ENCODE data around the gene DHRS13.
A peak's percentile ranks its signal among the peaks of the same experiment; 100 is the strongest.

DHRS13 gene

DNA sequence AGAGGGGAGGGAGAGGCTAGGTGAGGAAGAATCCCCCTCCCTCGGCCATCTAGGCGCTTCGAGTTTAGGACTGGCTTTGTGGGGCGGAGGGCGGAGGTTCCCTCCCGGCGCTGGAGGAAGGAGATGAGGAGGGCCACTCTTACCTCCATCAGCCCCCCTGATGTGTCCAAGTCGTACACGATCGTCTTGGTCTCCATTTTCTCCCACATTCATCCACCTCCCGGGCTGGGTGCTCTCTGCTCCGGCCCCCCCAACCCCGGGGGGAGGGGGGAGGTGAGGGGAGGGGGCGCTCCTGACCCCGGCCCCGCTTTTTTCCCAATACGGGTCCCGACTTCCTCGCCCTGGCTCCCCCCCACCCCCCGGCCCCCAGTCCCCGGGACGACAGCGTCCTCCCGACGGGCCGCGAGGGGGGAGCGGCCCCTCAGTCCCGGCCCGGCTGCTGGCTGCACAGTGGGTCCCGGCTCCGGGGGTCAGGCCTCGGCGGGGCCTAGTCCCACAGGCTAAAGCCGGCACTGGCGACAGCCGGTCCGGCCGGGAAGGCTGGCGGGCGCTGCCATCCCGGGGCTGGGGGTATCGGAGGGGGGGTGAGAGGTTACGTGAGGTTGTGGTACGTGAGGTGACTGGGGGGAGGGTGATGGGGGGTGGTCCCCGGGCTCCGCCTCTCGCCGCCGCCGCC is 48.0 kb upstream of the DHRS13 start:
- Histone ChIP-seq H3K4me1 (ENCODE audit: low read length) (peaks cover 20% of the 10 kb centered on the region), H3K9me2 (replicated peaks; ENCODE audit: insufficient read depth, low read length) (no peaks in the 10 kb centered on the region), H3K4me2 (ENCODE audit: low read depth, low read length) (peak overlapping the region; percentile 81), H3K36me3 (replicated peaks; ENCODE audit: insufficient read depth, low read length) (no peaks in the 10 kb centered on the region), H3K79me2 (ENCODE audit: low read length) (peaks cover 53% of the 10 kb centered on the region), H2AFZ (ENCODE audit: low read length) (0 out of 2 replicates have a peak overlapping the region, but pooled peaks have one; percentile 70), H3K4me3 (ENCODE audit: low read length) (peak overlapping the region; percentile 88), H3F3A (ENCODE audit: insufficient read depth, low read length) (peaks cover 33% of the 10 kb centered on the region), H3K9ac (ENCODE audit: low read length) (peak overlapping the region; percentile 73), H4K20me1 (ENCODE audit: insufficient read depth, low read length) (no peaks in the 10 kb centered on the region), H3K27ac (ENCODE audit: low read length) (peak overlapping the region; percentile 54; the same call in 1 of the 2 replicates), H3K27me3 (replicated peaks; ENCODE audit: insufficient read depth, low read length) (no peaks in the 10 kb centered on the region), H3K9me3 (replicated peaks; ENCODE audit: insufficient read depth, low read length) (no peaks in the 10 kb centered on the region)
- TF ChIP-seq CTCF (IDR thresholded peaks at IDR 0.05; ENCODE audit: low read length): no peak
- TF ChIP-seq EZH2 (optimal IDR thresholded peaks at IDR 0.05; ENCODE audit: low read depth, low read length): no peak
- no peak for TF ChIP-seq EZH2phosphoT487 (IDR thresholded peaks at IDR 0.05; ENCODE audit: low read length)
- no peak for DNase-seq

GRCh38 chr17:28950017-28950751 is 47.3 kb upstream of the DHRS13 start:
- Histone ChIP-seq H3K4me3 (ENCODE audit: low read length) (peak overlapping the region; percentile 88), H4K20me1 (ENCODE audit: insufficient read depth, low read length) (peaks cover 4% of the 10 kb centered on the region), H3K9ac (ENCODE audit: low read length) (peak overlapping the region; percentile 73), H3K9me2 (replicated peaks; ENCODE audit: insufficient read depth, low read length) (no peaks in the 10 kb centered on the region), H3K27ac (ENCODE audit: low read length) (peak overlapping the region; percentile 54; the same call in 1 of the 2 replicates), H3F3A (ENCODE audit: insufficient read depth, low read length) (peaks cover 33% of the 10 kb centered on the region), H2AFZ (ENCODE audit: low read length) (peak overlapping the region; percentile 70), H3K9me3 (replicated peaks; ENCODE audit: insufficient read depth, low read length) (no peaks in the 10 kb centered on the region), H3K79me2 (ENCODE audit: low read length) (peaks cover 60% of the 10 kb centered on the region), H3K4me2 (ENCODE audit: low read depth, low read length) (peak overlapping the region; percentile 81), H3K4me1 (ENCODE audit: low read length) (peaks cover 20% of the 10 kb centered on the region), H3K27me3 (replicated peaks; ENCODE audit: insufficient read depth, low read length) (no peaks in the 10 kb centered on the region), H3K36me3 (replicated peaks; ENCODE audit: insufficient read depth, low read length) (no peaks in the 10 kb centered on the region)
- TF ChIP-seq EZH2 (optimal IDR thresholded peaks at IDR 0.05; ENCODE audit: low read depth, low read length) (no peak), EZH2phosphoT487 (IDR thresholded peaks at IDR 0.05; ENCODE audit: low read length) (no peak), CTCF (IDR thresholded peaks at IDR 0.05; ENCODE audit: low read length) (no peak)
- DNase-seq: peak; percentile 31

DNA sequence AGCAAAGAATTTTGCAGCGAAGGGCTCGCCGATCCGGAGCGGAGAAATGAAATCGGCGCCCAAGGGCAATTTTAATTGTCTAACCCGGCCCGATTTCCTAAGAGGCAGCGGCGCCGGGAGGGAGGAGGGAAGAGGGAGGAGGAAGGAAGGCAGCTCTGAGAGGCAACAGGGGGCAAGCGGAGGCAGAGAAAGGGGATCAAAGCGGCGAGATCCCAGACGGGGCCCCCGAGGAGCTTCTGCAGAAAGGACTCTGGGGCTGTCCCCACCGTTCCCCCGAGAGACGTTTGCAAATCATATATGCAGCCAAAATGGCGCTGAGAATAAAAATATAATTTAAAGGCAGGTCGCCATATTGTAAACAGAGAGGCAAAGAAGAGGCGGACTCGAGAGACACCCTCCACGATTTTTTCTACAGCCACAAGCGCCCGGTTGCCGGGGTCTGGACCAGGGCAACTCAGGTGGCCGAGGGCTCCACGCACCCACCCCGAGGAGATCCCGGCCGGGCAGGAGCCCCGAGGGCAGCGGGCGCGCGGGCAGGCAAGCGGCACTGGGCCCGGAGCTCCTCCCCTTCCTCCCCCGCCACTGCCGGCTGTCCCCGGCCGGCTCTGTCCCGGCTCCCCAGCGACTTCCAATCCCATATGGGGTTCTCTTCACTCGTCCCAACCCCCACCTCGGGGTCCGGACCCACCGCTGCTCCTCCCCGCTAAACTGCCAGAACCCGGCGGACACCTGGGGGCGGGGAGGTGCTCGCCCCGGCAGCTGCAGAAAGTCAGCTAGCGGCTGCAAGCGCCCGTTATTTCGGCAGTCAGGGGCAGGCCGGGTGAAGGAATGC is 46.5 kb upstream of the DHRS13 start:
- Histone ChIP-seq H4K20me1 (ENCODE audit: insufficient read depth, low read length) (peaks cover 9% of the 10 kb centered on the region), H3K4me2 (ENCODE audit: low read depth, low read length) (peak overlapping the region; percentile 81), H3K9ac (ENCODE audit: low read length) (peak overlapping the region; percentile 73), H3K79me2 (ENCODE audit: low read length) (peaks cover 68% of the 10 kb centered on the region), H3K9me2 (replicated peaks; ENCODE audit: insufficient read depth, low read length) (no peaks in the 10 kb centered on the region), H3K9me3 (replicated peaks; ENCODE audit: insufficient read depth, low read length) (no peaks in the 10 kb centered on the region), H2AFZ (ENCODE audit: low read length) (peak overlapping the region; percentile 70), H3K4me3 (ENCODE audit: low read length) (peak overlapping the region; percentile 88), H3K27ac (ENCODE audit: low read length) (peak overlapping the region; percentile 54; the same call in 1 of the 2 replicates), H3K4me1 (ENCODE audit: low read length) (peaks cover 20% of the 10 kb centered on the region), H3K27me3 (replicated peaks; ENCODE audit: insufficient read depth, low read length) (no peaks in the 10 kb centered on the region), H3K36me3 (replicated peaks; ENCODE audit: insufficient read depth, low read length) (no peaks in the 10 kb centered on the region), H3F3A (ENCODE audit: insufficient read depth, low read length) (peaks cover 33% of the 10 kb centered on the region)
- TF ChIP-seq EZH2phosphoT487 (IDR thresholded peaks at IDR 0.05; ENCODE audit: low read length) (no peak), EZH2 (optimal IDR thresholded peaks at IDR 0.05; ENCODE audit: low read depth, low read length) (no peak), CTCF (IDR thresholded peaks at IDR 0.05; ENCODE audit: low read length) (no peak)
- DNase-seq: peak; percentile 27

Measured in MM.1S (cell line).